GM12864 (cell line): ENCODE measurements around the gene CASS4.

Source experiments
- DNase-seq: peaks from one replicate; pipeline ENCODE4 v3.0.0-alpha.2; 2011; ENCODE audit warnings: low read depth
- H3K4me3 ChIP-seq: 2 replicates; pipeline ENCODE4 v1.5.1; 2011; ENCODE audit warnings: mild to moderate bottlenecking, low read depth, low read length, control low read depth
- TF ChIP-seq, protein P1 (sequence below): IDR thresholded peaks from 2 replicates; pipeline ENCODE4 v1.5.1; 2011; ENCODE audit warnings: low read depth, mild to moderate bottlenecking, moderate library complexity, low read length, control low read depth, inconsistent platforms; ENCODE audit errors: missing control alignments

Gene CASS4

GRCh38 chr20:56433221-56433879 lies 21.3 kb downstream of the CASS4 start:
- no peak overlapping the region for H3K4me3 ChIP-seq
- DNase-seq = no peak
- TF ChIP-seq, protein P1, sequence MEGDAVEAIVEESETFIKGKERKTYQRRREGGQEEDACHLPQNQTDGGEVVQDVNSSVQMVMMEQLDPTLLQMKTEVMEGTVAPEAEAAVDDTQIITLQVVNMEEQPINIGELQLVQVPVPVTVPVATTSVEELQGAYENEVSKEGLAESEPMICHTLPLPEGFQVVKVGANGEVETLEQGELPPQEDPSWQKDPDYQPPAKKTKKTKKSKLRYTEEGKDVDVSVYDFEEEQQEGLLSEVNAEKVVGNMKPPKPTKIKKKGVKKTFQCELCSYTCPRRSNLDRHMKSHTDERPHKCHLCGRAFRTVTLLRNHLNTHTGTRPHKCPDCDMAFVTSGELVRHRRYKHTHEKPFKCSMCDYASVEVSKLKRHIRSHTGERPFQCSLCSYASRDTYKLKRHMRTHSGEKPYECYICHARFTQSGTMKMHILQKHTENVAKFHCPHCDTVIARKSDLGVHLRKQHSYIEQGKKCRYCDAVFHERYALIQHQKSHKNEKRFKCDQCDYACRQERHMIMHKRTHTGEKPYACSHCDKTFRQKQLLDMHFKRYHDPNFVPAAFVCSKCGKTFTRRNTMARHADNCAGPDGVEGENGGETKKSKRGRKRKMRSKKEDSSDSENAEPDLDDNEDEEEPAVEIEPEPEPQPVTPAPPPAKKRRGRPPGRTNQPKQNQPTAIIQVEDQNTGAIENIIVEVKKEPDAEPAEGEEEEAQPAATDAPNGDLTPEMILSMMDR = no peak

GRCh38 chr20:56433880-56434255 lies 21.8 kb downstream of the CASS4 start:
- TF ChIP-seq, protein P1 = no peak
- no peak overlapping the region for H3K4me3 ChIP-seq
- no peak for DNase-seq

GRCh38 chr20:56437196-56437960 lies 25.3 kb downstream of the CASS4 start:
- DNase-seq = no peak
- no peak overlapping the region for H3K4me3 ChIP-seq
- TF ChIP-seq, protein P1 = no peak

- no peak for DNase-seq
These were observed 26.2 kb downstream of the CASS4 start for GRCh38 chr20:56438284-56438683.

GRCh38 chr20:56439771-56440291 lies 27.8 kb downstream of the CASS4 start:
- TF ChIP-seq, protein P1 = no peak
- no peak for DNase-seq
- no peak overlapping the region for H3K4me3 ChIP-seq

More at GRCh38 chr20:56438284-56438683, 26.2 kb downstream of the CASS4 start:
- TF ChIP-seq, protein P1 = no peak
- no peak overlapping the region for H3K4me3 ChIP-seq

GRCh38 chr20:56440346-56441007 lies 28.4 kb downstream of the CASS4 start:
- no peak overlapping the region for H3K4me3 ChIP-seq
- peak; percentile 34 for DNase-seq
- TF ChIP-seq, protein P1 = no peak
